GM12874 (cell line): ENCODE data around the gene RPTOR.

ENCODE experiments used
- TF ChIP-seq, protein P1 (sequence below): IDR thresholded peaks from 2 replicates; pipeline ENCODE4 v1.5.1; 2011; ENCODE audit warnings: low read depth, mild to moderate bottlenecking, control low read depth, low read length, moderate library complexity; ENCODE audit not compliant: insufficient read depth

Gene RPTOR

DNA sequence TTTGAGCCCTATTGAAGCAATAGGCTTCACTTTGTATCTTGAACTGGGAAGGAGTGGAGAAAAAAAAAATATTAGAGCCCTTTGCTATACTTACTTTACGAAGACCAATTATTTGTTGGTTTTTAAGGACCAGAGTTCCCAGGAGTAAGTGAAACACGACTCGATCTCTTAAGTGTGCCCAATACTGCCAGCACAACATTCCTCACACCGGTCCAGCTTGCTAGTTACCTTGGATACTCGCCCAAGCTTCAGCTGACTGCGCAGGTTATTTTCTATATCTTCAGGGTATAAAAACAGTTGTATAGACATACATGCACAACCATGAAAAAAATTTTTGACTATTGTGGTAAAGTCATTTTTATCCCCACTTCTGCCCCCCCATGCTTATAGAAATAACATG, 72.1 kb downstream of the RPTOR start:
- TF ChIP-seq, protein P1, sequence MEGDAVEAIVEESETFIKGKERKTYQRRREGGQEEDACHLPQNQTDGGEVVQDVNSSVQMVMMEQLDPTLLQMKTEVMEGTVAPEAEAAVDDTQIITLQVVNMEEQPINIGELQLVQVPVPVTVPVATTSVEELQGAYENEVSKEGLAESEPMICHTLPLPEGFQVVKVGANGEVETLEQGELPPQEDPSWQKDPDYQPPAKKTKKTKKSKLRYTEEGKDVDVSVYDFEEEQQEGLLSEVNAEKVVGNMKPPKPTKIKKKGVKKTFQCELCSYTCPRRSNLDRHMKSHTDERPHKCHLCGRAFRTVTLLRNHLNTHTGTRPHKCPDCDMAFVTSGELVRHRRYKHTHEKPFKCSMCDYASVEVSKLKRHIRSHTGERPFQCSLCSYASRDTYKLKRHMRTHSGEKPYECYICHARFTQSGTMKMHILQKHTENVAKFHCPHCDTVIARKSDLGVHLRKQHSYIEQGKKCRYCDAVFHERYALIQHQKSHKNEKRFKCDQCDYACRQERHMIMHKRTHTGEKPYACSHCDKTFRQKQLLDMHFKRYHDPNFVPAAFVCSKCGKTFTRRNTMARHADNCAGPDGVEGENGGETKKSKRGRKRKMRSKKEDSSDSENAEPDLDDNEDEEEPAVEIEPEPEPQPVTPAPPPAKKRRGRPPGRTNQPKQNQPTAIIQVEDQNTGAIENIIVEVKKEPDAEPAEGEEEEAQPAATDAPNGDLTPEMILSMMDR: no peak

DNA sequence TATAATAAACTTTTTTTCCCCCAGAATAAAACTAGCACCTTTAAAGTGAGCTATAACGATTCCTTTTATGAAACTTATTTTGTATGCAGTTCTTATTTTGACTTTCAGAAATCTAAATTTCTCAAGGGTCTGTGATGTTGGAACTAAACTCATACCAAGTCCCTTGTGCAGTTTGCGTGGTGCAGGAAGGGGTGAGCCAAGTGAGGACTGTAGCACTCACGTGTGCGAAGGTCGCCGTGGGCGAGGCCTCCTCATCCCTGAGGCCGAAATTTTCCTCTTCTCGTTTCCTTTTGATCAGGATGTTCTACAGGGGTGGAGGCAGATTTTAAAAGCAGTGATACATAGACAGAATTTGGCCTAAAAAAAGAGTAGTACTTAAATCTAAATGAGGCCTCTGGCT, 73.7 kb downstream of the RPTOR start:
- TF ChIP-seq, protein P1: no peak

DNA sequence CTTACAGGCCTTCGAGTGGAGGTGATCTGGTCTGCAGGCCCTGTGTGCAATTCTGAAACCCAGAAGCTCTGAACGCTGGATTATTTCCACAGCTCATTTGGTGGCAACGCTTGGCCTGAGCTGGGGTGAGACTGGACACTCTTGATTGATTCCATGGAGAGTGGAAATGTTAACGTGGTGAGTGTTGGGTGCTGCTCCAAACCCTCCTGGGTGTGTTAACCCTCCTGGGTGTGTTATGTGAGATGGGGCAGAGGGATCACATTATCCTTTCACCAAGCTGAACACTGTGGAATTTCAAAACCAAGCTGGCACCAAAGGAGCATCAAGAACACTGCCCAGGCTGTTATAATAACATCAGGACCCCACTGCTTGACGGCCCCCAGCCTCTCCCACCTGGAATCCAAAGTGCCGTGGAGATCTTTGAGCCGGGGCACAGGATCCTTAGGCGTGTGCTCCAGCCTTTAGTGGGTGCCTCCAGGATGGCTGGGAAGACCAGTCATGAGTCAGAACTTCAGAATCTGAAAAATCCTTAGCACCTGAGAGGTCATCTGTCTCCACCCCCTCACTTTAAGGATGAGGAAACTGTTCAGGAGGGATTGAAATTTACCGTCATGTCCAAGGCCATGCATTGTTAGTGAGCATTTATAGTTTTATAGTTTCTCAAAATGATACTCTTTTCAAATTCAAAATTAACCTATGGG, 75.0 kb downstream of the RPTOR start:
- TF ChIP-seq, protein P1: no peak

DNA sequence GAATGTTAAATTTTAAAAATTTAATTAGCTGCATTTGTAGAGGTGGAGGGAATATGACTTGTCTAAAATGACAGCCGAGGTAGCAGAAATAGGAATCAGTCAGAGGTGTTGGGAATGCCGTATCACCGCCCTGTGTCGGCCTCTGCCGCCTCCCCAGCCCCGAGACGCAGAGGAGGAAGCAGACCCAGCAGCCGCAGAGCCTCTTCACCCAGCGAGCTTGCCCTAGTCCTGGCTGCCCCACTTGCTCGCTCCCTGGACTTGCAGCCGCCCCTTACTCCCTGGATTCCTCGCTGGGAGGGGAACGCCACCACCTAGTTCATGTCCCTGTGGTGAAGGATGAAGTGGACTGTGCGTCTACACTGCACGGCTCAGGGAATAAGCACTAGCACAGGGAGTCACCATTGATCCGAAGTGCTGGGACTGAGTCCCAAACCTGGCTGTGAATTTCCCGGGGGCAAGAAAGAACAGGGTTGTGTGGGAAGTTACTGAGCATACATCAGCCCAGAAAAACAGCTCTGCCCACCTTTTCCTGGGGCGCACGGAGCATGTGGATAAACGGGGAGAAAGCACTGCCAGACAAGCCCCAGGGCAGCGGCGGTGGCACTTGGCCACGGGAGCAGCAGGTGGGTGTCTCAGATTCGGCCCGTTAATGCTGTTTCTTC, 76.8 kb downstream of the RPTOR start:
- TF ChIP-seq, protein P1: no peak

DNA sequence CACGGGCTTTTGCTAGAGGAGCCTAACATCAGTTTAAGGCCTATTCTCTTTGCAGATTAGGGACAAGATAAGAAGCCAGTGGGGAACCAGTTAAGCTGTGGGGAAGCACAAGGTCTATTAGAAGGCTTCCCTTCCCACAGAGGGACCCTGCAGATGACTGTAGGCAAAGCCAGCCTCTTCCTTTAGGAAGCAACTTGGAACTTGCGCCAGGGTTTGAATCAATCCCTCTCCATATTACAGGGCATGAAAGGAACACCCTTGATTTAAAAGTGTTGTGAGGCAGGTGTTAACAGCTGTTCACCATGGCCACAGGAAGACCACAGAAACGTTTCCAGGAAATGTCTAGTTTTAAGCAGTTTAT, 77.3 kb downstream of the RPTOR start:
- TF ChIP-seq, protein P1: no peak

DNA sequence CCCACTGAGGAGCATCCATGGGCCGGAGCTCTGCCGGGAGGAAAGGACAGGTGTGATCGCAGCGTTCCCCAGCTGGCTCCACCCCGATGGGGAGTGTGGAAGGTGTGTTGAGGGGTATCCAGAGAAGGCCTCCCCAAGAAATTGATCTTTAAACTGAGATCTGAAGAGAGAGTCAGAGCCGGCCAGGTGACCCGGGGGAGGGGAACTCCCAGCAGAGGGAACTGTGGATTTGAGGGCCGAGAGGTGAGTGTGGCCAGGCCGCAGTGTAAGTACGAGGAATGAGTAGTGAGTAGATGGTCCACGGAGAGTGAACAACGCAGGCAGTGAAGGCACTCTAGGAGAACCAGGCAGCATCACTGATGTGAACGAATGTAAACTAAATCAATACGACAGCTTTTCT, 80.2 kb downstream of the RPTOR start:
- TF ChIP-seq, protein P1: no peak

DNA sequence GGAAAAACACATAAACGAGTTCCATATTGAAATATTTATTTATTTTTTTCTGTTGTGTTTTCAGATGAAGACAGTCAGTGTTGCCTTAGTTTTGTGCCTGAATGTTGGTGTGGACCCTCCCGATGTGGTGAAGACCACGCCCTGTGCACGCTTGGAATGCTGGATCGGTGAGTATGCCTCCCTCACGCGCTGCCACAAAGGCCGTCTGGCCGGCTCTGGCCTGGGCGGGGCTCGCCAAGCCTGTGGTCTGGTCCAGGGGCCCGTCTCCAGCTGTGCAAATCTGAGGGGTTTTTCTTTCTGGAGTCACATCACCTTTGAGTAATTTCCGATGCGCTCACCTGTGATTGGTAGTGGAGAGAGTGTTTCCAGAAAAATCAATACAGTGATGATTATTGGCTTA, 81.0 kb downstream of the RPTOR start:
- TF ChIP-seq, protein P1: no peak
